Rectal smooth muscle tissue (tissue), 1 donor: ENCODE data around the gene PADI6.

ENCODE experiments used
- H3K27ac ChIP-seq: one replicate; pipeline ENCODE4 v1.7.0; 2013; ENCODE audit warnings: low read depth, low read length, inconsistent platforms
- H3K27me3 ChIP-seq: one replicate; pipeline ENCODE4 v1.7.0; 2013; ENCODE audit warnings: low read length; ENCODE audit not compliant: control insufficient read depth, insufficient read depth
- H3K36me3 ChIP-seq: one replicate; pipeline ENCODE4 v1.7.0; 2013; ENCODE audit warnings: low read length; ENCODE audit not compliant: control insufficient read depth, insufficient read depth
- H3K4me1 ChIP-seq: one replicate; pipeline ENCODE4 v1.7.0; 2013; ENCODE audit warnings: low read length; ENCODE audit not compliant: control insufficient read depth, insufficient read depth
- H3K4me3 ChIP-seq: one replicate; pipeline ENCODE4 v1.7.0; 2013; ENCODE audit warnings: low read length
- H3K9ac ChIP-seq: one replicate; pipeline ENCODE4 v1.7.0; 2013; ENCODE audit warnings: low read length

Gene PADI6

GRCh38 chr1:17360272-17360956, 11.6 kb upstream of the PADI6 start:
- Histone ChIP-seq H3K27ac (no peak overlapping the region), H3K27me3 (no peaks in the 10 kb centered on the region), H3K4me1 (no peaks in the 10 kb centered on the region), H3K9ac (no peak overlapping the region), H3K36me3 (no peaks in the 10 kb centered on the region), H3K4me3 (no peak overlapping the region)

GRCh38 chr1:17361687-17362086, 10.3 kb upstream of the PADI6 start:
- Histone ChIP-seq H3K27ac (no peak overlapping the region), H3K36me3 (no peaks in the 10 kb centered on the region), H3K27me3 (no peaks in the 10 kb centered on the region), H3K9ac (no peak overlapping the region), H3K4me3 (no peak overlapping the region), H3K4me1 (no peaks in the 10 kb centered on the region)

GRCh38 chr1:17363351-17363750, 8.6 kb upstream of the PADI6 start:
- Histone ChIP-seq H3K4me3 (no peak overlapping the region), H3K27me3 (no peaks in the 10 kb centered on the region), H3K9ac (no peak overlapping the region), H3K27ac (no peak overlapping the region), H3K4me1 (no peaks in the 10 kb centered on the region), H3K36me3 (no peaks in the 10 kb centered on the region)

- Histone ChIP-seq H3K4me3 (no peak overlapping the region), H3K9ac (no peak overlapping the region), H3K27me3 (no peaks in the 10 kb centered on the region), H3K4me1 (no peaks in the 10 kb centered on the region), H3K36me3 (no peaks in the 10 kb centered on the region), H3K27ac (no peak overlapping the region)
These were observed 8.2 kb upstream of the PADI6 start for GRCh38 chr1:17363771-17364170.

GRCh38 chr1:17365293-17365692, 6.7 kb upstream of the PADI6 start:
- Histone ChIP-seq H3K27me3 (no peaks in the 10 kb centered on the region), H3K9ac (no peak overlapping the region), H3K36me3 (no peaks in the 10 kb centered on the region), H3K27ac (no peak overlapping the region), H3K4me3 (no peak overlapping the region), H3K4me1 (no peaks in the 10 kb centered on the region)

DNA sequence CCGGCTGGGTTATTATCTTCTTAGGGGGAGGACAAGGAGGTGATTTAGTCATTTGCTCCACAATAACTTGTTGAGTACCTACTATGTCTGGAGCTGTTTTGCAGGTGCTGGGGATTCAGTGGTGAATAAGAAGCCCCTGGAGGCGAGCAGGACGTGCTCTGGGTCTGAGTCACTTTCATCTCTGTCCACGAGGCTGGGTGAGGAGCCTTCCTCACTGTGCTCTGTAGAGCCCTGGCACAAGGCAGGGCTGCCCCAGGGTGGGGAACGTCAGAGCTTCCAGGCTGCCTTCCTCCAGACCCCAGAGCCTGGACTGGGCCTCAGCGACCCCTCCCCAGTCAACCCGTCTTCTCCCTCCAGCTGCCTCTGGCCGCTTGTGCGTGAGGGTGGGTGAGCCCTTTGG, 2.5 kb upstream of the PADI6 start:
- no peak overlapping the region for H3K27ac ChIP-seq
- no peaks in the 10 kb centered on the region for H3K36me3 ChIP-seq
- no peaks in the 10 kb centered on the region for H3K4me1 ChIP-seq
- H3K9ac ChIP-seq: no peak overlapping the region
- no peak overlapping the region for H3K4me3 ChIP-seq
- no peaks in the 10 kb centered on the region for H3K27me3 ChIP-seq

- H3K27ac ChIP-seq: no peak overlapping the region
- no peaks in the 10 kb centered on the region for H3K36me3 ChIP-seq
- H3K9ac ChIP-seq: no peak overlapping the region
- H3K4me3 ChIP-seq: no peak overlapping the region
- H3K4me1 ChIP-seq: no peaks in the 10 kb centered on the region
- H3K27me3 ChIP-seq: no peaks in the 10 kb centered on the region
These were observed 1.4 kb upstream of the PADI6 start for GRCh38 chr1:17370618-17371017.

GRCh38 chr1:17372955-17373354, 959 bp downstream of the PADI6 start:
- no peaks in the 10 kb centered on the region for H3K36me3 ChIP-seq
- H3K4me1 ChIP-seq: no peaks in the 10 kb centered on the region
- no peaks in the 10 kb centered on the region for H3K27me3 ChIP-seq
- no peak overlapping the region for H3K27ac ChIP-seq
- no peak overlapping the region for H3K4me3 ChIP-seq
- no peak overlapping the region for H3K9ac ChIP-seq

DNA sequence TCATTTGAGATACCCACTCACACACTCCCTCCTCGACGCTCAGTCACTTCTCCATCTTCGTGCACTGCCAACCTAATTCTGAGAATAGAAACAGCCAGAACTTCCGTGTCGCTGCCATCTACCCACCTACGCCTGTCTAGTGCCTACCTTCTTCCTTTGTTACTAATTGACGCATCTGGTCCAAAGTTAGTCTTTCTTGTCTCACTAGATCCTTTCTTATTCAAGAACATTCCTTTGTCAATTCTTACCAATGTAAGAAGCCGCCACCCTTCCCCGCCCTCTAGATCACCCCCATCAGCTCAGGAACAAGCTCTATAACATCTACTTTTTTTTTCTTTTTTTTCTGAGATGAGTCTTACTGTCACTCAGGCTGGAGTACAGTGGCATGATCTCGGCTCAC, 3.7 kb downstream of the PADI6 start:
- Histone ChIP-seq H3K27me3 (no peaks in the 10 kb centered on the region), H3K4me3 (no peak overlapping the region), H3K36me3 (no peaks in the 10 kb centered on the region), H3K4me1 (no peaks in the 10 kb centered on the region), H3K27ac (no peak overlapping the region), H3K9ac (no peak overlapping the region)

DNA sequence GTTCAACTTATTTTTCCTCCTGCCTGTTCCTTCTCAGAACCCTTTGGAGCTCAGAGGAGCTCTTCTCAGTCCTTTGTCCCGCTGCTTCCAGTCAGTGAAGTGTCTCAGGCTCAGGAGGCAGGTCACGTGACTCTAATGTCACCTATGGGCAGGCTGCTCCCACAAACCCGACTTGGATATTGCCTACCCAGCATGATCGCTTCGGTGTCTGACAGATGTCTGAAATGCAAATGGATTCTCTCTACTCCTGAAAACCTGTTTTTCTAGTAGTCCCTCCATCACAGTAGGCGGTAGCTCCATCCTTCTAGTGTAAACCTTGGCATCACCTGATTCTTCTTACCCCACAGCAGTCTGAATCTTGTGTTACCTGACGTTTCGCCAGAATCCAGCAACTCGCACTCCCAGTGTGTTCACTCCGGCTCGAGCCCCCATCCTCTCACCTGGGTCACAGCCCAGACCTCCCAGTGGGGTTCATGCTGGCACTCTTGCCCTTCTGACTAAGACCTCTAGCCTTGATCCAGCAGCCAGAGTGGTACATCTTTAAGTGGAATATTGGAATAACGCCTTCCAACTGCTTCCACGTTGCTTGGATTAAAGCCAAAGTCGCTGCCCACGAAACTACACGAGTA, 5.4 kb downstream of the PADI6 start:
- Histone ChIP-seq H3K27ac (no peak overlapping the region), H3K4me1 (no peaks in the 10 kb centered on the region), H3K27me3 (no peaks in the 10 kb centered on the region), H3K9ac (no peak overlapping the region), H3K36me3 (no peaks in the 10 kb centered on the region), H3K4me3 (no peak overlapping the region)

DNA sequence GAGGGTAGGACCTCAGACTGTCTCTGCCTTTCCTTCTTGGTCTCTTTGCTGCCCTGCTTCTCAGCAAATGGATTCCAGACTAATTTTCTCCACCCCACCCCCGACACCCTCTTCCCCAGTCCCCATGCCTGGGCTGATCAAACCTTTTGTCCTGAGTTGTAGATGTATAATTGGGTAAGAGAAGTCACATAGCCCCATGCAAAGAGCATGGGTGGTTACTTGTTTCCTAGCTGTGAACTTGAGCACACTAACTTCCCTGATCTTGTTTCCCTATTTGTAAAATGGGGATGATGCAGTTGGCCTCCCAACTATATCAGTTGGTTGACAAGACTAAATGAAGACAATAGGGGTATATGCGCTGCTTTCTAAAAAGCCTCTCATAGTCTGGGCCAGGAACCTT, 9.2 kb downstream of the PADI6 start:
- Histone ChIP-seq H3K4me1 (no peaks in the 10 kb centered on the region), H3K4me3 (no peak overlapping the region), H3K27ac (no peak overlapping the region), H3K27me3 (no peaks in the 10 kb centered on the region), H3K9ac (no peak overlapping the region), H3K36me3 (no peaks in the 10 kb centered on the region)

DNA sequence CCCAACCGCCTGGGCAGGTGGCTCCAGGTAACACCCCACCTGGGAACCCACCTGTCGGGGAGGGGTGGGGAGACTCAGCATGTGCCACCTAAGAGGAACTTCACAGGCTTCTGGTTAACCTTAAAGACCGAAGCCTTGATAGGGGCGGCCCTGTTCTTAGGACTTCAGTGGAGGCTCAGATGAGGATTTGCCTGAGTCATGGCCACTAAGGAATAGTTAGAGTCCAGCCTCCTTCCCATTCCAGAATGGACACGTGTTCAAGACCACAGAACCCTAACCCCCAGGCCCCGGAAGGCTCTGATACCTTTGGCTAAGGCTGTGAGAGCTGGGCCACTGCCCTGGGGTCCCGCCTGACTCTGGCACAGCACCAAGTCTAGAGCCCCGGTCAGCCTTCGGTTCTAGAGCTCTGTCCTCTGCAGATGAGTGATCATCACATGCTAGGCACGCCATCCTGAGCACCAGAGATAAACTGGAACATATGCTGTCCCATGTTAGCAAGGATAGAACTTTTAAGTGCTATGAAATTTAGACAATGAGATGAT, 20.3 kb downstream of the PADI6 start:
- no peak overlapping the region for H3K9ac ChIP-seq
- H3K36me3 ChIP-seq: no peaks in the 10 kb centered on the region
- H3K4me1 ChIP-seq: no peaks in the 10 kb centered on the region
- H3K27me3 ChIP-seq: no peaks in the 10 kb centered on the region
- H3K27ac ChIP-seq: no peak overlapping the region
- no peak overlapping the region for H3K4me3 ChIP-seq

GRCh38 chr1:17393230-17393629, 21.2 kb downstream of the PADI6 start:
- Histone ChIP-seq H3K9ac (no peak overlapping the region), H3K4me1 (no peaks in the 10 kb centered on the region), H3K36me3 (no peaks in the 10 kb centered on the region), H3K4me3 (no peak overlapping the region), H3K27ac (no peak overlapping the region), H3K27me3 (no peaks in the 10 kb centered on the region)
